GM18858 (cell line): Measurements from ENCODE around the gene ANKRD28.

Source experiments
- ATAC-seq: cut with Tn5 transposase; IDR thresholded peaks from one replicate; pipeline ENCODE4 v1.9.1; 2021; ENCODE audit not compliant: unreplicated experiment

The ANKRD28 gene

DNA sequence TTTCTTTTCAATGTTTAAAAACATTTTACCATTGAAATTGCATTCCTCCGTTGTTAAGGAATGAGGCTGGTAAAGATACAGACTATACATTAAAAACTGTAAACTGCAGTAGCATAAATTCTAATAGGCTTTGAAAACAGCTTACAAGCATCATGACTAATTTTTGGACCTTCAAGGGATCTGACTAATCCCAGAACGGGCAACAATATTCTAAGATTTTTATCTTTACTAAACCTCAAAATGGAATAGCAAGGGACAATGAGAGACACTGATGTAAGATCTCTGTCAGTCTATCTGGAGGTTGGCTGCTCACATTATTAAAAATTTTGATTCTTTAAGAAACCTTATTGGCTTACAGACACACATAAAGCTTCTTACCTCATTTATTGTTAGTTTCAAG, 121.5 kb downstream of the ANKRD28 start:
- no peak for ATAC-seq

DNA sequence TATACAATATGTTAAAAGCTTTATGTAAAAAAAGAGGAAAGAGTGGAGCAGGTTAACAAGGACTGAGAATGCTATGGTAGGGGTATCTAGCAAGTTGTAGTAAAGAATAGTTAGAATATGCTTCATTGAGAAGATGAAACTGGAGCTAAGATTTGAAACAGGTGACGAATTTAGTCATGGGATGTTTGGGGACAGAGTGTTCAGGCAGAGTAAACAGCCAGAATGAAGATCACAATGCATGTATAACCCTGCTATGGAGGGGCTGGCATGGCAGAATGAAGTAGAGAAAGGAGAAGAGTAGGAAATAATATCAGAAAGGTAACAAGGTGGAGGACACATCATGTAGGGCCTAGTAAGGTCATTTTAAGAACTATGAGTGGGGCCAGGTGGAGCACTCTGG, 124.2 kb downstream of the ANKRD28 start:
- ATAC-seq = no peak

DNA sequence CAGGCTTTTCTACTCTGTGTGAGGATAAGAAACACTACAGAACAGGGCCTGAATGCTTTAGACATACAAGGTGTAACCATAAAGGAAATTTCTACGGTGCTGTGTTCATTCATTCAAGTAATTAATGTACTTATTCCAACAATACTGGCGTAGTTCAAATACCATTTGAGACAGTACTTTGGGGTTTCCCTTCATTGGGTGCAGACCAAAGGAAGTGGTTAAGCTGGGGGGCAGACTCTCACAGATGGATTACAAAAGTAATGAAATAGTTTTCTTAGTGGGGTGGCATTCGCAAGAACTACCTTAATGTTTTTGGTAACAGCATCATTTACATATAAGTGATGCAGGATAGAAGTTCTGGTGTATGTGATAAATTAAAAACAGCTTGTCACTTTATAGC, 130.3 kb downstream of the ANKRD28 start:
- no peak for ATAC-seq

- no peak for ATAC-seq
Measured at GRCh38 chr3:15666277-15666676, 131.5 kb downstream of the ANKRD28 start.

GRCh38 chr3:15665510-15666150, 132.1 kb downstream of the ANKRD28 start:
- no peak for ATAC-seq

GRCh38 chr3:15664144-15664543, 133.6 kb downstream of the ANKRD28 start:
- ATAC-seq = no peak

DNA sequence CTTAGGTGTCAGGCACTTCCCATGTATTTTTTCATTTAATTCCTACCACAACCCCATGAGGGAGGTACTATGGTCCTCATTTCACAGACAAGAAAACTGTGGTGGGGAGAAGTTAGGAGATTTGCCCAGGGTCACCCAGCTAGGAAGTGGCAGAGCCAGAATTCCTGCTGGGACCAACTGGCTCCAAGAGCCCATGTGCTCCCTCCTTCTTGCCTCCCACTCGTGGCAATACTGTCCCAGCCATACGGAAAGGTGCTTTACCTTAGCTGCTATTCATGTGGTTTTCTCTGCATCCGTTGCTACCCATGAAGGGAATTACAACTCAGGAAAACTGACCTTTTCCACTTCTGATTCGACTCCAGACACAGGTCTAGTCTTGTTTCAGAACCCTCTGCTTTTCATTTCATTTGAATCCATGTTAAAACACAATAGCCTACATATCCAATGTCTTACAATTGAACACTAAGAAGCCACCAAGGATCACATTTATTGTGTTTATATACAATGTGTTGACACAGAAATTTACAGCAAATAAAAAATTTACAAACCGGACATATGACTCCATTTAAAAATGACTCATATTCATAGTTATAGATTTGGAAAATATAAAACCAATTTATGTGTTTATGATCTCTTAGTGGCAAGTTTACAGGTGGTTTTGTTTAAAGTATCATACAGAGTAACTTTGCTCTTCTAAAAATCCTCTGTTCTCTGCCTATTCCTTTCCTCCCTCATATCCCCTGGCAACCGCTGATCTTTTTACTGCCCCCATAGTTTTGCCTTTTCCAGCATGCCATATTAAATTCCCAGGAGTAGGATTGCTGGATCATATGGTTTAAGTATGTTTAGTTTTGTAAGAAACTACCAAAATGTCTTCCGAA, 137.5 kb downstream of the ANKRD28 start:
- no peak for ATAC-seq

DNA sequence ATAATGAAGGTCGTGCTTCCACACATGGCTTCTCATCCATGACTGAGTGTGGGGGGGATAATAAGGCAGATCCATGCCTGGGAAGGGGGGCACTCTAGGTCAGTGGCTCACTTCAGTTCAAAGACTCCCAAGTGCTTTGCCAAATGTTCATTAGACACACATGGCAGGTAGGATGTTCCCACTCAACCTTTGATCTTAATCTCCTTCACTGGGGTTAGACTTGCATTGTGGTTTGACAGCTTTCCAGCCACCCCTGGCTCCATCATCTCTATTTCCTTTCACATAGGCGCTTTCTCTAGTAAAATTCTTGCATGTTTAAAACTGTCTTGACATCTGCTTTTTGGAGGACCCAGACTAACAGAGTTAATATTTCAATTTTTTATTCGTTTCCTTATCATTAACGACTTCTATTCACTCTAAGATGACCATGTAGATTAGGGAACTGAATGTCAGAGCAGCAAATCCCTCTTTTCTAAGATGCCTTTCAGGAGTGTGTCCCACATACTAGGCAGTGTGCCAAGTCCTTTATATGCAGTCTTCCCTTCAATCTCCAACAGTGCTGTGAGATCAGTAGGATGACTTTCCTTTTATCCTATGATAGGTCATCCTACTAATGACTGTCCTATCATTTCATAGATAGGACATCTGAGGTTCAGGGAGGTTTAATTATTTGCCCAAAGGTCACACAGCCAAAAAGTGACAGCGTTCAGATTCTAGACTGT, 138.4 kb downstream of the ANKRD28 start:
- ATAC-seq = no peak

GRCh38 chr3:15657016-15657415, 140.8 kb downstream of the ANKRD28 start:
- no peak for ATAC-seq

GRCh38 chr3:15656342-15656741, 141.4 kb downstream of the ANKRD28 start:
- ATAC-seq = no peak

DNA sequence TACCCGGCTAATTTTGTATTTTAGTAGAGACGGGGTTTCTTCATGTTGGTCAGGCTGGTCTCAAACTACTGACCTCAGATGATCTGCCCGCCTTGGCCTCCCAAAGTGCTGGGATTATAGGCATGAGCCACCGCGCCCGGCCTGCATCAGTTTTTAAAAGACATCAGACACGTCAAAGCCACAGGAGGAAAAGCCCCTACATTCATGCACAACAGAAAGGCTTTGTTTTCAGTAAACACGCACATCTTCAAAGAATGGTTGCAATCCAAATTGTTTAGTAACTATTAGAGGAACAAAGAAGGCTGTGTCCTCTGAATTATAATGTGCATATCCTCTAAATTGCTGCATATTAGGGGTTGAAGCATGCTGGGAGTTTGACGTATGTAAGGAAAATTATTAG, 142.9 kb downstream of the ANKRD28 start:
- ATAC-seq = no peak

DNA sequence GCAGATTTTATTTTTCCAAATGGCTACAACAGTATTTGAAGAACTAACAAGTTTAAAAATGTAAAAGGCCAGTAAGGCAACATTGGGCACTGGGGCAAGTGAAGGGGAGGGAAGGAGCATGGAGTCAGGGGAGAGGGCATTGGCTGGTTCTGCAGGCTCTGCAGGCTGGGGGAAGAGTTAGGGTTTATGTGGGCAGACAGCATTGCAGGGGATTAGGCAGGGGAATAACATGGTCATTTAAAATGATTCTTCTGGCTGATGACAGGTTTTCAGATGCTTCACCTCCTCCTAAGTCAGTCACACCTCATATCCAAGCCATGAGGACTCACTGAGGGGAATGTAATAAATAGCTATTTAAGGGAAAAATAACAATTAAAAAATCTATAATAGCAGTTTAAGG, 143.7 kb downstream of the ANKRD28 start:
- no peak for ATAC-seq

DNA sequence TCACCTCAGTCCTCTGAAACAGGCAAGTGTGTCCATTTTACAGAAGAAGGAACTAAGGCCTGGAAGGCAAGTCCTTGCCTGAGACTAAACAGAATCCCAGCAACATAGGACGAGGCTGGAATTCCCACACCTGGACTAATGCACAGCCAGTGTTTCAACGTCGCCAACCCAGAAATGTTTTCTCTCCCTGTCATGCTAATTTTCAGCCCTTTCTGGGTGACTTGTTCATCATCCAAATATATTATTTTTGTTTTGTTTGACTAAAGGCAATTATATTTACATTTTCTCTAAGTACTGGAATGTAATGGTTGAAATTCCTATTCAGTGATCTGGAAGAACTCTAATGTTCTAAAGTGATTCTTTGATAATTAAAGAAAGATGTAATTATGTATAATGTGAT, 144.5 kb downstream of the ANKRD28 start:
- no peak for ATAC-seq

DNA sequence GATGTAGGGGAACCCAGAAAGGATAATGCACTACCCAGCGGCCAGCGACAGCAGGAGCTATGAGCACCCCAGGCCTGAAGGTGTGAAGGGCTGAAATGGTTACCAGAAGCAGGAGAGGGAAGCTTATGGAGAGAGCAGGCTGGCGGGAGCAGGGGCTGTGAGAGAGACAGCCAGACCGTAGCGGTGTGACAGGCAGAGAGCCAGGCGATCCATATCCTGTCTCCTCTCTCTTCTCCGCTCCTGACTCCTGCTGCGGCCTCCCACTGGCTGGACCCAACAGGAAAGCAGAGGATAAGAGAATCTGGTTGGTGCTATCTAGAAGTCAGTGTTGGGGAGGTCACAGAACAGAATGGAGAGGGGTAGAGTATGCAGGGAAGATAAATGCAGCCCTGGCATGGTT, 146.4 kb downstream of the ANKRD28 start:
- no peak for ATAC-seq

DNA sequence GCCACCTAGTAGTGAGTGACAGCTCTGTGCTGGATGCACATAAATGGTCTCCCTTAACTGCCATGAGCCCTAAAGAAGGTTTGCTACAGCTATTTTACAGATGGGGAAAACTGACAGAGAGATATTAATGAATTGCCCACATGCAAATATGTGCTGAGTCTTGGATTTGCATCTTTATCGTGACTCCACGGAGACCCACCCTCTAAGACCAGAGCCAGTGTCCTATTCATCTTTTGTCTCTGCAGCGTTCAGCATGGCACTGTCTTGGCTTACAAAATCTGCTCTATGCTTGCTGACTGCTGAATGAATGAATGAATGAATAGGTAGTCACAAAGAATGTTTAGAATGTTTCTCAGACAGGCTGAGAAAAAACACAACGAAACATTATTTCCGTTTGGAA, 147.9 kb downstream of the ANKRD28 start:
- no peak for ATAC-seq

DNA sequence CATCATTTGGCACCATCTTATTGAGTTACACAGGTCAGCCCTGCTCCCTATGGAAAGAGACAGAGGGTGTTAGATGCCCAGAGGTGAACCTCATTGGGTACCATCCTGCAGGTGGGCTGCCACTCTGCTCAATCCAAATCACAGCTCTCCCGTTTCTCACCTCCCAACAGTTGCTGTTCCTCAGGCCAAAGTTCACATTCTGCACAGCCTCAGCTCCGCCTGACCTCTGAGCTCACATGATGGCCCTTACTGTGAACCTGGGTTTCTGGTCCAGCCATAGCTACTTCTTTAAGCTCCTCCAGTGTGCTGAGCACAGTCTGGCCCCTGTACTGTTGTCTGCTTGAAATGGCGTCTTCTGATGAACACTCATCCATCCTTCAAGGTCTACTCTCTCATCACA, 148.4 kb downstream of the ANKRD28 start:
- ATAC-seq = no peak

GRCh38 chr3:15647611-15648167, 150.1 kb downstream of the ANKRD28 start:
- peak; percentile 92 for ATAC-seq

DNA sequence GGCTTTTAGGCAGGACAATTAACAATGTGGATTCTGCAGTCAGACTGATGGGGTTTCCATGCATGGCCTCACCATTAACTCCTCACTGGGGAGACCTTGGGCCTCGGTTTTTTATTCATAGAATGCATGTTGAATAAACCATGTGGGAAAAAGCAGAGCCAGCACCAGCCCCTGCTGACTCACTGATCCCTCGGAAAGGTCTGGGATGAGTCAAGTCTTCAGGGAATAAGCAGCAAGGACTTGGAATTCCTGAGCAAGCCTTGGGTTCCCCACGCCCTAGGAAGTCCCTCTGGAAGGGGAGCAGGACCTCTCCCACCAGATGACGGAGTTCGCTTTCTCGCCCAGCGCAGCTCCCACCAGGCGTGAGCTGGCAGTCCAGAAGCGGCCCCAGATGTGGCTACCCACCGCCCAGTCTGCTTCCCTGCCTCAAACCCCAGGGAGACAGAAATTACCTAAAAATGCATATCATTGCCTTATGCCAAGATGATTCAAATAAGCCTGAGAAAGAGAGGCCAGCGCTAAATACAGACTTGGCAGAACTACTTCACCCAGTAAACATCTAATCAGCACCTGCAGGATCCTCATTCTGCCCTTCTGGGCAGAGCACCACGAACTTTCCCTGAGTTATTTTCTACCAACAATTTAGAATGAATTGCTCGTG, 150.8 kb downstream of the ANKRD28 start:
- ATAC-seq = peak; percentile 9

GRCh38 chr3:15645740-15646501, 151.9 kb downstream of the ANKRD28 start:
- no peak for ATAC-seq

- ATAC-seq = no peak
Measured at GRCh38 chr3:15645246-15645645, 152.5 kb downstream of the ANKRD28 start.
